ENCODE measurements around the gene FBN1. TPM values are rescaled to one million over a fixed set of nuclear protein-coding genes. Genes with fewer than 3 reads are reported as not detected.

Gene FBN1
- polyA plus RNA-seq, 1 experiment, result 565 TPM

DNA sequence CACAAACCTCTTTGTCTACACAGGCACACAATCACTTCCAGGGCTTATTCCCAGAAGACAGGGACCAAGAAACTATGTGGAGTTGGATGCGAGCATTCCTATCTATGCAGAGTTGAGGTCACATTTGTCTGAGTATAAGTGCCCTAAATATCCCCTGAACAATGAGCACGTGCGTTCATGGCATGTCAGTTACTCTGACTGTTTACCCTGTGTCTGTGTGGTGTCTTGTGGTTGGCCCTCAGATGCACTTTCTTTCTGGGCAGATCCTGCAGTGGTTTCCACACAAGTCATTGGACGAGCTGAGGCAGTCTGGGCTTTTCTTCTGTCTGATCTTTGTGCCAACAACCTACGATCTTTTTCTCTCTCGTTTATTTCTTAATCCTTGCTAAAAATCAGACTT is 134.5 kb downstream of the FBN1 start:
- peaks cover 18% of the 10 kb centered on the region for H3K36me3 ChIP-seq (ENCODE audit: control insufficient read depth, insufficient read depth, low read length)
- ChIA-PET CTCF (interaction anchor here (1.0 kb wide), 1 partner anchor 14 kb away, joined by 3 read pairs; no protein-coding TSS in a partner anchor), POLR2A (no interaction called here)
- H3K27me3 ChIP-seq (ENCODE audit: control insufficient read depth, insufficient read depth, low read length), result no peaks in the 10 kb centered on the region
- no peak overlapping the region for H3K4me3 ChIP-seq (ENCODE audit: low read depth, low read length)
- DNase-seq (ENCODE audit: low read depth), result no peak
- TF ChIP-seq, protein P1, sequence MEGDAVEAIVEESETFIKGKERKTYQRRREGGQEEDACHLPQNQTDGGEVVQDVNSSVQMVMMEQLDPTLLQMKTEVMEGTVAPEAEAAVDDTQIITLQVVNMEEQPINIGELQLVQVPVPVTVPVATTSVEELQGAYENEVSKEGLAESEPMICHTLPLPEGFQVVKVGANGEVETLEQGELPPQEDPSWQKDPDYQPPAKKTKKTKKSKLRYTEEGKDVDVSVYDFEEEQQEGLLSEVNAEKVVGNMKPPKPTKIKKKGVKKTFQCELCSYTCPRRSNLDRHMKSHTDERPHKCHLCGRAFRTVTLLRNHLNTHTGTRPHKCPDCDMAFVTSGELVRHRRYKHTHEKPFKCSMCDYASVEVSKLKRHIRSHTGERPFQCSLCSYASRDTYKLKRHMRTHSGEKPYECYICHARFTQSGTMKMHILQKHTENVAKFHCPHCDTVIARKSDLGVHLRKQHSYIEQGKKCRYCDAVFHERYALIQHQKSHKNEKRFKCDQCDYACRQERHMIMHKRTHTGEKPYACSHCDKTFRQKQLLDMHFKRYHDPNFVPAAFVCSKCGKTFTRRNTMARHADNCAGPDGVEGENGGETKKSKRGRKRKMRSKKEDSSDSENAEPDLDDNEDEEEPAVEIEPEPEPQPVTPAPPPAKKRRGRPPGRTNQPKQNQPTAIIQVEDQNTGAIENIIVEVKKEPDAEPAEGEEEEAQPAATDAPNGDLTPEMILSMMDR (IDR thresholded peaks at IDR 0.05; ENCODE audit: insufficient read depth, low read depth, low read length), result no peak

DNA sequence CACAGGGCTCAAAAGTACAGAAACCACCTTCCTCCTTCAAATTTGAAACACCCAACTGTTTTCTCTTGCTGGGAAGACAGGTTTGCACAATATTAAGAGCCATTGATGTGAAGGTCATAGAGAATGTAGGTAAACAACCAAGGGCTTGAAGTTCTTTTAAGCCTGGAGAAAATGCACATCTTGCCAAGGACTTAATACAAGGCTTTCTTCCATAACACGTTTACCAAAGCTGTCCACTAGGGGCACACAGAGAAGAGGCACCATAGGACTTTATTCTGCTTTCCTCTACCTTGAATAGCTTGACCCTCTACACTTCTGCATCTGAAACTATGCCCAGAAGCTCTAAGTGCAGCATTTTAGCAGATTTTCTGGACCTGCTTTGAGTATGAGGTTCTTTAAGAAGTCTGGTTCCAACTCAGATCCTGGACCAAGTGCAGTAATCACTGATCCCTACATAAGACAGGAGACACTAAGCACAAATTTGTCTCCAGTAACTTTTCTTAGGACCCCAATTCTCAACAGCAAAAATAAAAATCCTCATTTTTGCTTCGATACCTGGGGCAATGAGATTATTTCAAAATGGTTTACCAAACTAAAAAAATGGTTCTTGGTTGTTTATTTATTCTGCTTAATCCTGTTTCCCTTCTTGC is 138.0 kb downstream of the FBN1 start:
- Histone ChIP-seq H3K27me3 (ENCODE audit: control insufficient read depth, insufficient read depth, low read length) (no peaks in the 10 kb centered on the region), H3K4me3 (ENCODE audit: low read depth, low read length) (no peak overlapping the region), H3K36me3 (ENCODE audit: control insufficient read depth, insufficient read depth, low read length) (peaks cover 19% of the 10 kb centered on the region)
- no peak for DNase-seq (ENCODE audit: low read depth)
- ChIA-PET POLR2A (no interaction called here), CTCF (interaction anchor here (0.5 to 1.7 kb wide), 10 partner anchors 9 to 612 kb away, joined by 3 to 9 read pairs (median 4); no protein-coding TSS in a partner anchor)
- TF ChIP-seq, protein P1 (IDR thresholded peaks at IDR 0.05; ENCODE audit: insufficient read depth, low read depth, low read length), result peak; percentile 69

DNA sequence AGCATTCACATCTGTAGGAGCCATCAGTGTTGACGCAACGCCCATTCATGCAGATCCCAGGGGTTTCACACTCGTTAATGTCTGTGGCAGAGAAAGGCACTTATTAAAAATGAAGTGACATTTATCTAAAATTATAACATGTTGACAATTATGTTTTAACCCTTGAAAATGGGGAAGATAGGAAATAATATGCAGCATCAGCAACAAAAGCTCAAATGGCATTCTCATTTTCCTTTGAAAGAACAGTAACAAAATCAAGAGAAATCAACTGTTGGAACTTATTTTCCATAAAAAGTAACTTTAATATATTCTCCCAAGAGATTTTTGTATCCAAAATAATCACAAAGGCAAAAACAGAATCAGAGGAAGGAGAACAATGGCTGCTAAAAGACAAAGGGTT is 140.4 kb downstream of the FBN1 start:
- H3K36me3 ChIP-seq (ENCODE audit: control insufficient read depth, insufficient read depth, low read length), result peaks cover 21% of the 10 kb centered on the region
- H3K27me3 ChIP-seq (ENCODE audit: control insufficient read depth, insufficient read depth, low read length), result no peaks in the 10 kb centered on the region
- ChIA-PET CTCF (interaction anchor here (0.6 to 2.0 kb wide), 2 partner anchors 8 to 1835 kb away, joined by 3 to 6 read pairs; no protein-coding TSS in a partner anchor), POLR2A (no interaction called here)
- H3K4me3 ChIP-seq (ENCODE audit: low read depth, low read length), result no peak overlapping the region
- no peak for DNase-seq (ENCODE audit: low read depth)
- TF ChIP-seq, protein P1 (IDR thresholded peaks at IDR 0.05; ENCODE audit: insufficient read depth, low read depth, low read length), result no peak

DNA sequence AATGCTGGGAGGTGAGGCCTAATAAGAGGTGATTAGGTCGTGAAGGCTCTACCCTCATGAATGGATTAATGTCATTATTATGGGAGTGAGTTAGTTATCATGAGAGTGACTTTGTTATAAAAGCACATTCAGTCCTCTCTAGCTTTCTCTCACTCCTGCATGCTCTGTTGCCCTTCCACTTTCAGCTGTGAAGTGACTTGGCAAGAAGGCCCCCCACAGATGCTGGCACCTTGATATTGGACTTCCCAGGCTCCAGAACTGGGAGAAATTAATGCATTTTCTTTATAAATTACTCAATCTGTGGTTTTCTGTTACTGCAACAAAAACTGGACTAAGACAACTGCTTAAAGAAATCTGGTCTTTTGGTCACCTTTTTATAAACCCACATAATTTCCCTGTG is 144.3 kb downstream of the FBN1 start:
- TF ChIP-seq, protein P1 (IDR thresholded peaks at IDR 0.05; ENCODE audit: insufficient read depth, low read depth, low read length), result no peak
- DNase-seq (ENCODE audit: low read depth), result no peak
- POLR2A ChIA-PET, result no interaction called here
- no peaks in the 10 kb centered on the region for H3K27me3 ChIP-seq (ENCODE audit: control insufficient read depth, insufficient read depth, low read length)
- H3K4me3 ChIP-seq (ENCODE audit: low read depth, low read length), result no peak overlapping the region
- peaks cover 24% of the 10 kb centered on the region for H3K36me3 ChIP-seq (ENCODE audit: control insufficient read depth, insufficient read depth, low read length)
- CTCF ChIA-PET, result interaction anchor here (0.7 to 1.2 kb wide), 3 partner anchors 83 to 314 kb away, joined by 3 to 4 read pairs (median 3); no protein-coding TSS in a partner anchor

DNA sequence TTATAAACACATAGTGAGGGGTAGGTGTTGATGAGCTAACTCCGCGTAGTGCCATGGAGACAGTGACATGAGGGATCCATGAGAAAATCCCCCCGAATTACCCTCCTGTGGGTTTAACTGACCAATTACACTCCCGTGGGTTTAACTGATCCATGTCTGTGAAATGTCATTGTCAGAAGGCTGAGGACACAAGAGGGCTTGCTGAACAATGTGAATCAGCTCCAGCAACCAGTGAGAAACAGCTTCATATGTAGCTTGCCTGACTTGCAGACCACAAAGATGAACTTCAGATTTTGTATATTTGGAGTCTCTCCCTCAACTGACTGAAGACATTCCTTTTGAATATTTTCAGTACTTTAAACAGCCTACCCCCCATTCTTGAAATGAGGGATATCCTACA is 144.9 kb downstream of the FBN1 start:
- H3K27me3 ChIP-seq (ENCODE audit: control insufficient read depth, insufficient read depth, low read length), result no peaks in the 10 kb centered on the region
- no peak for DNase-seq (ENCODE audit: low read depth)
- TF ChIP-seq, protein P1 (IDR thresholded peaks at IDR 0.05; ENCODE audit: insufficient read depth, low read depth, low read length), result no peak
- ChIA-PET POLR2A (no interaction called here), CTCF (interaction anchor here (0.7 to 1.2 kb wide), 4 partner anchors 84 to 314 kb away, joined by 3 to 4 read pairs (median 3); no protein-coding TSS in a partner anchor)
- H3K36me3 ChIP-seq (ENCODE audit: control insufficient read depth, insufficient read depth, low read length), result peaks cover 24% of the 10 kb centered on the region
- no peak overlapping the region for H3K4me3 ChIP-seq (ENCODE audit: low read depth, low read length)
